Effector memory CD8-positive, alpha-beta T cell (primary cell): ENCODE measurements around the gene DKK3.

Source experiments
- ATAC-seq: fragments of 150-1000 bp; cut with Tn5 transposase; replicated peaks from 2 replicates; pipeline ENCODE4 v1.10.0; 2021; ENCODE audit warnings: mild to moderate bottlenecking, moderate library complexity
- DNase-seq, 3 experiments: peaks; one replicate each; pipeline ENCODE4 v3.0.0; 2021
- H3K27ac Mint-ChIP-seq, 2 donors: one replicate each; pipeline ENCODE4 v1.8.0; 2022; ENCODE audit warnings: mild to moderate bottlenecking in 2 of 2, mixed read lengths in 2 of 2, moderate library complexity in 2 of 2
- H3K27me3 Mint-ChIP-seq, 2 donors: one replicate each; pipeline ENCODE4 v1.8.0; 2022; ENCODE audit warnings: mixed read lengths in 2 of 2
- H3K36me3 Mint-ChIP-seq: one replicate; pipeline ENCODE4 v1.8.0; 2022; ENCODE audit warnings: mild to moderate bottlenecking, moderate library complexity, mixed read lengths; ENCODE audit not compliant: insufficient read depth
- H3K4me1 Mint-ChIP-seq, 2 donors: one replicate each; pipeline ENCODE4 v1.8.0; 2022; ENCODE audit warnings: low read depth in 2 of 2, mixed read lengths in 2 of 2
- H3K4me3 Mint-ChIP-seq, 2 donors: one replicate each; pipeline ENCODE4 v1.8.0; 2022; ENCODE audit warnings: mild to moderate bottlenecking in 2 of 2, mixed read lengths in 2 of 2, moderate library complexity in 2 of 2
- H3K9me3 Mint-ChIP-seq, 2 donors: one replicate each; pipeline ENCODE4 v1.8.0; 2022; ENCODE audit warnings: mixed read lengths in 2 of 2

DKK3 gene

GRCh38 chr11:11960687-11961086 is 47.7 kb downstream of the DKK3 start:
- DNase-seq: peak; percentile 18 to 32 (median 21)
- H3K4me3 Mint-ChIP-seq: peak overlapping the region; percentile 47 to 53
- H3K36me3 Mint-ChIP-seq: peaks cover 23% of the 10 kb centered on the region
- peaks cover 29 to 32% of the 10 kb centered on the region in 2 donors for H3K4me1 Mint-ChIP-seq
- H3K9me3 Mint-ChIP-seq: no peaks in the 10 kb centered on the region
- peak; percentile 95 for ATAC-seq
- peak overlapping the region; percentile 72 to 94 for H3K27ac Mint-ChIP-seq
- H3K27me3 Mint-ChIP-seq: peaks cover 3 to 9% of the 10 kb centered on the region in 2 donors

DNA sequence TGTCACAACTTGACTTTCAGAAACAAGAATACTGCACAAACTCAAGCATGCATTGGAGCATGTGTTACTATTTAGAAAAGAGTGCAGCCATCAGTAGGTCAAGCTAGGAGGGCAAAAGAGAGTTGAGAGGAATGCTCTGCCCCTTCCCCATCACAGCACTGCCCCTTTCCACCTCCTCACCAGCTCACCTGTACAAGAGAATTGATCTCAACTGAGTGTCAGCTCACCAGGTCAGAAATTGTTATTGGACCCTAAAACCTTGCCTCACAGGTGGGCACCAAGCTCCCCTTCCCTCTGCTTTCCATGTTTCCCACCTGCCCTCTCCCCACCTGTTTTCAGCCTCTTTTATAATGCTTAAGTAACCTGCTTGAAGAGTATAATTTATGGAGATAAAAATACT is 48.8 kb downstream of the DKK3 start:
- Mint-ChIP-seq H3K9me3 (no peaks in the 10 kb centered on the region), H3K27ac (peak overlapping the region; percentile 72 to 94)

GRCh38 chr11:11958403-11959231 is 49.8 kb downstream of the DKK3 start:
- Mint-ChIP-seq H3K9me3 (no peaks in the 10 kb centered on the region), H3K27me3 (no peaks in the 10 kb centered on the region), H3K4me3 (no peak overlapping the region), H3K27ac (peak overlapping the region; percentile 72 to 94), H3K4me1 (peaks cover 29 to 32% of the 10 kb centered on the region in 2 donors), H3K36me3 (peaks cover 43% of the 10 kb centered on the region)
- no peak for ATAC-seq
- no peak for DNase-seq

More for the DNA sequence above, 48.8 kb downstream of the DKK3 start:
- peaks cover 29 to 32% of the 10 kb centered on the region in 2 donors for H3K4me1 Mint-ChIP-seq
- peaks cover 34% of the 10 kb centered on the region for H3K36me3 Mint-ChIP-seq
- peaks cover 0 to 4% of the 10 kb centered on the region in 2 donors for H3K27me3 Mint-ChIP-seq
- no peak overlapping the region for H3K4me3 Mint-ChIP-seq
- ATAC-seq (no peak), DNase-seq (no peak)

GRCh38 chr11:11956006-11956405 is 52.4 kb downstream of the DKK3 start:
- DNase-seq (no peak), ATAC-seq (no peak)
- no peaks in the 10 kb centered on the region for H3K9me3 Mint-ChIP-seq
- H3K36me3 Mint-ChIP-seq: peaks cover 59% of the 10 kb centered on the region
- no peak overlapping the region for H3K4me3 Mint-ChIP-seq
- H3K27ac Mint-ChIP-seq: no peak overlapping the region
- peaks cover 20 to 23% of the 10 kb centered on the region in 2 donors for H3K4me1 Mint-ChIP-seq
- no peaks in the 10 kb centered on the region for H3K27me3 Mint-ChIP-seq

GRCh38 chr11:11952036-11952435 is 56.4 kb downstream of the DKK3 start:
- H3K27ac Mint-ChIP-seq: peak overlapping the region; percentile 2 to 32
- H3K36me3 Mint-ChIP-seq: peaks cover 70% of the 10 kb centered on the region

GRCh38 chr11:11949482-11949881 is 58.9 kb downstream of the DKK3 start:
- DNase-seq: no peak
- Mint-ChIP-seq H3K27me3 (no peaks in the 10 kb centered on the region), H3K36me3 (peaks cover 50% of the 10 kb centered on the region), H3K9me3 (no peaks in the 10 kb centered on the region), H3K27ac (no peak overlapping the region), H3K4me1 (no peaks in the 10 kb centered on the region), H3K4me3 (no peak overlapping the region)
- ATAC-seq: no peak

More at GRCh38 chr11:11952036-11952435, 56.4 kb downstream of the DKK3 start:
- Mint-ChIP-seq H3K9me3 (no peaks in the 10 kb centered on the region), H3K4me3 (no peak overlapping the region), H3K4me1 (no peaks in the 10 kb centered on the region), H3K27me3 (no peaks in the 10 kb centered on the region)
- ATAC-seq (no peak), DNase-seq (no peak)

DNA sequence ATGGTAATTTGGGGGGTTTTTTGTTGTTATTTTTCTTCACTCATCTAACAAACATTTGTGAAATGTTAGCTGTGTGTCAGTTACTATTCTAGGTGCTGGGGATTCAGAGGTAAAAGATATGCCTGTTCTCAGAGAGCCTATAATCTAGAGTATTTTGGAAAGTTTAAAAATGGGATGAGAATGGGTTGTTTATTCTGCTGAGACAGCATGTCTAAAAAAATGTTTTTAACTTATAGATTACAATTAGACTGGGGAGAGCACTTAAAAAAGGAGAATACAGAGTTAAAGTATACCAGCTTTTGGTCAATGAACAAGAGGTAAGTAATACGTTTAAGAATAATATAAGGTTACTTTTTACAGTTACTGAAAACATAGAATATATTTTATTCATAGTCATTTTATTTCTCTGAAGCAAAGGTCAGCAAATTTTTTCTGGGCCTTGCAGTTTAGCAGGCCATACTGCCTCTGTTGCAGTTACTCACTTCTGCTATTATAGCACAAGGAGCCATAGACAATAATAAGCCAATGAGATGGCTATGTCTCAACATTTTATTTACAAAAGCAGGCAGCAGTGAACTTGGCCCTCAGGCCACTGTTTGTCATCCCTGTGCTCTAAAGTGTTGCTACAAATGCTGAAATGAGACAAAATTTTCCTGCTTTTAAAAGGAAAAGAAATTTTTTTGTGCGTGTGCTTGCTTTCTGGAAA is 60.0 kb downstream of the DKK3 start:
- ATAC-seq (no peak), DNase-seq (no peak)
- H3K27ac Mint-ChIP-seq: peak overlapping the region; percentile 41 to 50
- no peaks in the 10 kb centered on the region for H3K27me3 Mint-ChIP-seq
- no peak overlapping the region for H3K4me3 Mint-ChIP-seq
- peaks cover 44% of the 10 kb centered on the region for H3K36me3 Mint-ChIP-seq
- no peaks in the 10 kb centered on the region for H3K4me1 Mint-ChIP-seq
- no peaks in the 10 kb centered on the region for H3K9me3 Mint-ChIP-seq

- Mint-ChIP-seq H3K27ac (peak overlapping the region; percentile 41 to 50), H3K9me3 (no peaks in the 10 kb centered on the region), H3K4me3 (no peak overlapping the region), H3K4me1 (no peaks in the 10 kb centered on the region), H3K27me3 (no peaks in the 10 kb centered on the region), H3K36me3 (peaks cover 49% of the 10 kb centered on the region)
- ATAC-seq: no peak
- no peak for DNase-seq
Observed at GRCh38 chr11:11947825-11948224, 60.6 kb downstream of the DKK3 start.

DNA sequence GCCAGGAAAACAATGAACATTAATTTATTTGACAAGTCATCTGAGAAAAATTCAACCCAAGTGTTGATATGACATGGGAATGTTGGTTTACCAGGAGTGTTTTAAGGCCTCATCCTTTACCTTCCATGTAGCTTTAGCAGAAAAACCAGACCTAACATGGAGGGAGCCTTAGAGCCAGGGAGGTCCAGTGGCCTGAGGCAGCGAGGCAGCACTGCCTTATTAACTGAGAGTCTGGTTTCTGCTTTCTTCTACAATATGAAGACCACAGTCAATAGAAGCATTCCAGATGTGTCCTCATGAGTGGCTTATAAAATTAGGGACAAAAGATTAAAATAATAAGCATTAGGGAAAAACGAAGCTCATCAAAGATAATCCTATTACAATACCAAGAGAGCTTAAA is 61.5 kb downstream of the DKK3 start:
- H3K27me3 Mint-ChIP-seq: no peaks in the 10 kb centered on the region
- no peaks in the 10 kb centered on the region for H3K9me3 Mint-ChIP-seq
- H3K4me1 Mint-ChIP-seq: no peaks in the 10 kb centered on the region
- ATAC-seq (no peak), DNase-seq (no peak)
- H3K27ac Mint-ChIP-seq: no peak overlapping the region
- H3K36me3 Mint-ChIP-seq: peaks cover 50% of the 10 kb centered on the region
- H3K4me3 Mint-ChIP-seq: no peak overlapping the region

- DNase-seq (no peak), ATAC-seq (no peak)
- peaks cover 53% of the 10 kb centered on the region for H3K36me3 Mint-ChIP-seq
- H3K4me3 Mint-ChIP-seq: no peak overlapping the region
- no peaks in the 10 kb centered on the region for H3K4me1 Mint-ChIP-seq
- H3K27me3 Mint-ChIP-seq: no peaks in the 10 kb centered on the region
- no peaks in the 10 kb centered on the region for H3K9me3 Mint-ChIP-seq
- peak overlapping the region in 1 of 2 donors; percentile 39 for H3K27ac Mint-ChIP-seq
Observed at GRCh38 chr11:11946180-11946579, 62.2 kb downstream of the DKK3 start.

GRCh38 chr11:11944444-11944843 is 64.0 kb downstream of the DKK3 start:
- ATAC-seq (no peak), DNase-seq (no peak)
- Mint-ChIP-seq H3K4me3 (no peak overlapping the region), H3K27ac (no peak overlapping the region), H3K27me3 (no peaks in the 10 kb centered on the region), H3K9me3 (no peaks in the 10 kb centered on the region), H3K4me1 (peaks cover 0 to 2% of the 10 kb centered on the region in 2 donors), H3K36me3 (peaks cover 59% of the 10 kb centered on the region)

GRCh38 chr11:11942668-11943067 is 65.8 kb downstream of the DKK3 start:
- peaks cover 0 to 2% of the 10 kb centered on the region in 2 donors for H3K4me1 Mint-ChIP-seq
- no peak for DNase-seq
- peaks cover 66% of the 10 kb centered on the region for H3K36me3 Mint-ChIP-seq
- no peaks in the 10 kb centered on the region for H3K9me3 Mint-ChIP-seq
- ATAC-seq: no peak
- H3K27me3 Mint-ChIP-seq: no peaks in the 10 kb centered on the region
- H3K4me3 Mint-ChIP-seq: no peak overlapping the region
- H3K27ac Mint-ChIP-seq: no peak overlapping the region

DNA sequence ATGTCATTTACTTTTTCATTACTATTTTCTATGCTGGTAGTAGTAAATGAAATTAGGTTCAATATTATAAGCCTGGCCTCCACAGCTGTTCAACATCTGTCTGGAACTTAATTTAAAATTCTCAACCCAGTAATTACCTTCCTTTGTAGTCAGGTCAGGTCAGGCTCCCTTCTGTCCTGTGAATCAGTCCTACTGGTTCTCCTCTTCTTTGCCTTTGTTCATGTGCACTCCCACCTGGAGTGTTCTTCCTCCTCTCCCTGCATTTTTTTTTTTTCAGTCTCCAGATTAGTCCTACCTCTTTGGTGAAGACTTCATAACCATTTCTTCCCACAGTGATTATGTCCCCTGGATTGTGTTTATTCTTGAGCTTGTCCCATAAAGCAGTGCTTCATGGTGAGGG is 67.9 kb downstream of the DKK3 start:
- no peak overlapping the region for H3K4me3 Mint-ChIP-seq
- no peaks in the 10 kb centered on the region for H3K27me3 Mint-ChIP-seq
- peak overlapping the region; percentile 4 to 20 for H3K27ac Mint-ChIP-seq
- no peak for ATAC-seq
- peaks cover 0 to 2% of the 10 kb centered on the region in 2 donors for H3K4me1 Mint-ChIP-seq
- H3K9me3 Mint-ChIP-seq: no peaks in the 10 kb centered on the region
- peaks cover 64% of the 10 kb centered on the region for H3K36me3 Mint-ChIP-seq
- no peak for DNase-seq

GRCh38 chr11:11937957-11938356 is 70.5 kb downstream of the DKK3 start:
- H3K27ac Mint-ChIP-seq: peak overlapping the region in 1 of 2 donors; percentile 31
- ATAC-seq (no peak), DNase-seq (no peak)
- peaks cover 79% of the 10 kb centered on the region for H3K36me3 Mint-ChIP-seq
- peaks cover 0 to 2% of the 10 kb centered on the region in 2 donors for H3K4me1 Mint-ChIP-seq
- H3K9me3 Mint-ChIP-seq: no peaks in the 10 kb centered on the region
- H3K27me3 Mint-ChIP-seq: no peaks in the 10 kb centered on the region
- H3K4me3 Mint-ChIP-seq: no peak overlapping the region
